Gastrocnemius medialis (tissue), 4 donors: ENCODE data around the gene TKTL1.

Experiments
- CTCF ChIP-seq, 5 experiments: fragments of 450-650 bp in 3 of 5; fragments of 200-600 bp in 2 of 5; sonication (generic) in 2 of 5; IDR thresholded peaks in 4 of 5; conservative IDR thresholded peaks in 1 of 5; 1 replicate in 4 of 5; 2 replicates in 1 of 5; pipeline ENCODE4 v1.5.1; 2016 to 2019; ENCODE audit warnings: antibody characterized with exemption in 5 of 5, mild to moderate bottlenecking in 3 of 5, moderate library complexity in 3 of 5
- POLR2A ChIP-seq, 2 donors: fragments of 450-650 bp; IDR thresholded peaks; one replicate each; pipeline ENCODE4 v1.6.1; 2017; ENCODE audit warnings: antibody characterized with exemption in 2 of 2, mild to moderate bottlenecking in 2 of 2, moderate library complexity in 2 of 2

- no peak for TF ChIP-seq CTCF (IDR thresholded peaks at IDR 0.05 in 4 of 5, conservative IDR thresholded peaks at IDR 0.05 in 1 of 5)
- TF ChIP-seq POLR2A (IDR thresholded peaks at IDR 0.05): no peak
These were observed 1.1 kb downstream of the TKTL1 start for GRCh38 chrX:154296731-154297130.
